PC-9 (cell line): ENCODE measurements around the gene FBF1. TPM values are rescaled to one million over a fixed set of nuclear protein-coding genes. Genes with fewer than 3 reads are reported as not detected.

Experiments
- BruUV-seq: library from RNA; stranded (reverse); fragments of 400-500 nt; replicated peaks from 2 replicates; lab custom pipeline; 2021; lab: Mats Ljungman, UMichigan
- CTCF ChIA-PET: fragments of 300-600 bp; sonication (Branson Sonifier 250); formaldehyde crosslinking; loops from one replicate; lab custom pipeline; 2022; ENCODE audit warnings: antibody characterized with exemption; lab: Charles Lee
- POLR2A ChIA-PET: fragments of 300-600 bp; sonication (Branson Sonifier 250); formaldehyde crosslinking; loops from one replicate; lab custom pipeline; 2022; ENCODE audit warnings: antibody characterized with exemption; ENCODE audit not compliant: unreplicated experiment; lab: Charles Lee
- DNase-seq, 2 experiments: peaks; one replicate each; pipeline versions ENCODE4 v3.0.0 to v3.0.0-alpha.2; 2015 to 2022; ENCODE audit warnings: mixed read lengths in 1 of 2
- H2AFZ ChIP-seq: fragments of 200-600 bp; sonication (generic); 2 replicates; pipeline ENCODE4 v1.8.1; 2017; ENCODE audit warnings: antibody characterized with exemption
- H3F3A ChIP-seq: fragments of 200-600 bp; sonication (generic); 2 replicates; pipeline ENCODE4 v1.8.1; 2017; ENCODE audit warnings: antibody characterized with exemption, mild to moderate bottlenecking, low read depth; ENCODE audit not compliant: insufficient read depth
- H3K27ac ChIP-seq: fragments of 200-600 bp; sonication (generic); 2 replicates; pipeline ENCODE4 v1.6.1; 2016; ENCODE audit warnings: mixed run types
- H3K27me3 ChIP-seq: fragments of 200-600 bp; sonication (generic); 2 replicates; pipeline ENCODE4 v1.6.1; 2016; ENCODE audit warnings: low read depth, mixed run types; ENCODE audit not compliant: insufficient read depth
- H3K36me3 ChIP-seq: fragments of 200-600 bp; sonication (generic); 2 replicates; pipeline ENCODE4 v1.6.1; 2016; ENCODE audit warnings: low read depth, mixed run types
- H3K4me1 ChIP-seq: fragments of 200-600 bp; sonication (generic); replicated peaks from 2 replicates; pipeline ENCODE4 v1.6.1; 2016; ENCODE audit warnings: mixed run types; ENCODE audit not compliant: insufficient read depth
- H3K4me2 ChIP-seq: fragments of 200-600 bp; sonication (generic); 2 replicates; pipeline ENCODE4 v1.6.1; 2017; ENCODE audit warnings: mixed run types
- H3K4me3 ChIP-seq: fragments of 200-600 bp; sonication (generic); 2 replicates; pipeline ENCODE4 v1.6.1; 2016; ENCODE audit warnings: mixed run types
- H3K79me2 ChIP-seq: fragments of 200-600 bp; sonication (generic); 2 replicates; pipeline ENCODE4 v1.6.1; 2017; ENCODE audit warnings: low read depth, mixed run types
- H3K9me2 ChIP-seq: fragments of 200-600 bp; sonication (generic); 2 replicates; pipeline ENCODE4 v1.8.1; 2017; ENCODE audit warnings: mild to moderate bottlenecking; ENCODE audit not compliant: insufficient read depth
- H3K9me3 ChIP-seq: fragments of 200-600 bp; sonication (generic); 2 replicates; pipeline ENCODE4 v1.8.1; 2016; ENCODE audit warnings: low read depth; ENCODE audit not compliant: insufficient read depth
- H4K20me1 ChIP-seq: fragments of 200-600 bp; sonication (generic); 2 replicates; pipeline ENCODE4 v1.8.1; 2017; ENCODE audit not compliant: insufficient read depth
- CTCF ChIP-seq: fragments of 200-600 bp; sonication (generic); conservative IDR thresholded peaks from 2 replicates; pipeline ENCODE4 v1.6.1; 2017; ENCODE audit warnings: mixed run types, antibody characterized with exemption, mild to moderate bottlenecking, moderate library complexity
- EZH2 ChIP-seq: fragments of 200-600 bp; sonication (generic); IDR thresholded peaks from 2 replicates; pipeline ENCODE4 v1.8.0; 2017; ENCODE audit warnings: antibody characterized with exemption, low read depth
- intact Hi-C: fragments of 100-400 bp; cut with micrococcal nuclease; formaldehyde crosslinking; loops from one replicate; pipeline ENCODE4 v1.10.0; 2022; ENCODE audit not compliant: unreplicated experiment
- total RNA-seq: library from RNA; stranded (reverse); gene quantifications from 2 replicates; pipeline ENCODE4 v1.2.3, GENCODE V29; 2021

Gene FBF1
- total RNA-seq, 1 experiment from 2014 or later, result 22.5 TPM

- ChIA-PET CTCF (no interaction called here), POLR2A (no interaction called here)
- H3K4me2 ChIP-seq, result no peak overlapping the region
- peaks cover 12% of the 10 kb centered on the region; the same call in 1 of the 2 replicates for H3F3A ChIP-seq
- H3K79me2 ChIP-seq, result no peaks in the 10 kb centered on the region
- no peaks in the 10 kb centered on the region for H4K20me1 ChIP-seq
- H3K27ac ChIP-seq, result no peak overlapping the region
- intact Hi-C loops, result no loop called here
- DNase-seq, result no peak
- no peaks in the 10 kb centered on the region for H3K9me3 ChIP-seq
- H2AFZ ChIP-seq, result no peak overlapping the region
- H3K27me3 ChIP-seq, result no peaks in the 10 kb centered on the region
- H3K4me1 ChIP-seq, result no peaks in the 10 kb centered on the region
- no peaks in the 10 kb centered on the region; the same call in 1 of the 2 replicates for H3K36me3 ChIP-seq
- no peaks in the 10 kb centered on the region for H3K9me2 ChIP-seq
- BruUV-seq, result no TSS peak
- H3K4me3 ChIP-seq, result no peak overlapping the region
- TF ChIP-seq CTCF (no peak), EZH2 (no peak)
These were observed 55.4 kb downstream of the FBF1 start for GRCh38 chr17:75885431-75885830.

GRCh38 chr17:75881678-75882454, 59.0 kb downstream of the FBF1 start:
- Histone ChIP-seq H2AFZ (no peak overlapping the region), H4K20me1 (no peaks in the 10 kb centered on the region), H3K27me3 (no peaks in the 10 kb centered on the region), H3K4me2 (no peak overlapping the region), H3K9me2 (no peaks in the 10 kb centered on the region), H3K27ac (no peak overlapping the region), H3F3A (peaks cover 27% of the 10 kb centered on the region), H3K36me3 (no peaks in the 10 kb centered on the region), H3K79me2 (0 out of 2 replicates have a peak, but pooled peaks cover under 1% of the 10 kb centered on the region), H3K4me1 (peaks cover 7% of the 10 kb centered on the region), H3K9me3 (no peaks in the 10 kb centered on the region), H3K4me3 (no peak overlapping the region)
- TF ChIP-seq EZH2 (no peak), CTCF (no peak)
- BruUV-seq, result no TSS peak
- intact Hi-C loops, result no loop called here
- ChIA-PET POLR2A (no interaction called here), CTCF (interaction anchor here (0.6 kb wide), 2 partner anchors 37 to 242 kb away, joined by 3 to 5 read pairs; no protein-coding TSS in a partner anchor)
- no peak for DNase-seq

GRCh38 chr17:75880266-75880665, 60.6 kb downstream of the FBF1 start:
- H2AFZ ChIP-seq, result no peak overlapping the region
- peaks cover 23% of the 10 kb centered on the region for H3K4me1 ChIP-seq
- 0 out of 2 replicates have a peak, but pooled peaks cover 3% of the 10 kb centered on the region for H3K79me2 ChIP-seq
- DNase-seq, result no peak
- no TSS peak for BruUV-seq
- intact Hi-C loops, result no loop called here
- ChIA-PET POLR2A (no interaction called here), CTCF (interaction anchor here (0.6 kb wide), 1 partner anchor 132 kb away, joined by 3 read pairs; no protein-coding TSS in a partner anchor)
- H3F3A ChIP-seq, result peaks cover 43% of the 10 kb centered on the region
- H3K4me3 ChIP-seq, result no peak overlapping the region
- H3K9me3 ChIP-seq, result no peaks in the 10 kb centered on the region
- no peaks in the 10 kb centered on the region for H4K20me1 ChIP-seq
- no peak overlapping the region for H3K27ac ChIP-seq
- no peaks in the 10 kb centered on the region for H3K9me2 ChIP-seq
- H3K36me3 ChIP-seq, result no peaks in the 10 kb centered on the region
- H3K27me3 ChIP-seq, result no peaks in the 10 kb centered on the region
- no peak overlapping the region for H3K4me2 ChIP-seq
- no peak for TF ChIP-seq EZH2
- TF ChIP-seq CTCF, result no peak
